Coronary artery (tissue), 2 donors: Measurements from ENCODE around the gene CAPZB.

Source experiments
- DNase-seq: peaks from one replicate; pipeline ENCODE4 v3.0.0-alpha.2; 2017; ENCODE audit warnings: low spot score
- H3K27ac ChIP-seq, 2 donors: fragments of 200-600 bp; sonication (generic); one replicate each; pipeline ENCODE4 v1.5.1; 2016 to 2019
- H3K4me3 ChIP-seq: fragments of 200-600 bp; sonication (generic); 2 replicates; pipeline ENCODE4 v1.5.1; 2016; ENCODE audit warnings: mild to moderate bottlenecking, moderate library complexity
- CTCF ChIP-seq: fragments of 200-600 bp; sonication (generic); IDR thresholded peaks from one replicate; pipeline ENCODE4 v1.5.1; 2019; ENCODE audit warnings: antibody characterized with exemption

CAPZB gene

GRCh38 chr1:19456968-19457441 is 28.3 kb downstream of the CAPZB start:
- DNase-seq, result no peak
- Histone ChIP-seq H3K27ac (peak overlapping the region; percentile 17), H3K4me3 (peak overlapping the region; percentile 6)
- no peak for TF ChIP-seq CTCF

- DNase-seq, result no peak
- Histone ChIP-seq H3K27ac (peak overlapping the region; percentile 1 to 92), H3K4me3 (no peak overlapping the region)
- TF ChIP-seq CTCF, result no peak
Observed at GRCh38 chr1:19455353-19455752, 30.0 kb downstream of the CAPZB start.

- no peak for TF ChIP-seq CTCF
- Histone ChIP-seq H3K27ac (peak overlapping the region; percentile 1 to 92), H3K4me3 (no peak overlapping the region)
- no peak for DNase-seq
Observed at GRCh38 chr1:19454265-19455146, 30.8 kb downstream of the CAPZB start.

GRCh38 chr1:19453741-19454201 is 31.6 kb downstream of the CAPZB start:
- TF ChIP-seq CTCF, result no peak
- Histone ChIP-seq H3K27ac (peak overlapping the region; percentile 76 to 92), H3K4me3 (no peak overlapping the region)
- DNase-seq, result no peak

- Histone ChIP-seq H3K4me3 (peak overlapping the region; percentile 49), H3K27ac (peak overlapping the region; percentile 76 to 92)
- TF ChIP-seq CTCF, result no peak
- DNase-seq, result peak; percentile 90
Observed at GRCh38 chr1:19452221-19452663, 33.1 kb downstream of the CAPZB start.

GRCh38 chr1:19450811-19451515 is 34.4 kb downstream of the CAPZB start:
- DNase-seq, result no peak
- H3K4me3 ChIP-seq, result no peak overlapping the region
- H3K27ac ChIP-seq, result peak overlapping the region; percentile 76 to 92
- no peak for TF ChIP-seq CTCF
